ENCODE data around the gene P2RY11.

DNA sequence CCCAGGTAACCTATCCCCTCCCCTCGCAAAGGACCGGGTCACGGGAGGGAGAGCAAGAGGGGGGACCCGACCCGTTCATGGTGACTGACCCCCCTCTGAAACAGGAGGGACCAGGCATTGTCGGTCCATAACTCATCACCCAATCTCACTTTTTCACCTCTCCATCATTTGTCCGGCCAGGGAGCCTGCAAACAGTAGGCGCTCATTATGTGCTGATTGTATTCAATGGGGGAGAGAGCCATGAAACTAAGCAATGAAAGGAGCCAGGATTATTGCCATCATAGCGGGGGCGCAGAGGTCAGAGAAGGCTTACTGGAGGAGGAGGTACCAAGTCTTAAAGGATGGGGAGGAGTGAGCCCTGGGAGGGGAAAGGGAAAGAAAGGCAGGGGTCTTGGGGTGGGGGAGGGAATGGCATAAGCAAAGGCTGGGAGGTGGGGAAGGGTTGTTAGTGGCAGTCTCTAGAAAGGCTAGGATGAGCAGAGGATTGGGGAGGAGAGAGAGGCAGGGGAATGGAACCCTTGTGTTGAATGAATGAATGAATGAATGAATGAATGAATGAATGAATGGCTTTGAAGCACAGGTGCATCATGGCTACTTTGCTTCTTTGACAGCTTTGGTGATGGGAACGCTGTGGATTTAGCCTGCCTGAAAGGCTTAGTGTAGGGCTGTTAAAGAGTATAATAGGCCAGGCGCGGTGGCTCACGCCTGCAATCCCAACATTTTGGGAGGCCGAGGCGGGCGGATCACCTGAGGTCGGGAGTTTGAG lies 24.0 kb upstream of the P2RY11 start:
- TF ChIP-seq POLR2A (IDR thresholded peaks at IDR 0.05) (no peak), POLR2AphosphoS5 (IDR thresholded peaks at IDR 0.05) (no peak)
- TF ChIP-seq, protein P1, sequence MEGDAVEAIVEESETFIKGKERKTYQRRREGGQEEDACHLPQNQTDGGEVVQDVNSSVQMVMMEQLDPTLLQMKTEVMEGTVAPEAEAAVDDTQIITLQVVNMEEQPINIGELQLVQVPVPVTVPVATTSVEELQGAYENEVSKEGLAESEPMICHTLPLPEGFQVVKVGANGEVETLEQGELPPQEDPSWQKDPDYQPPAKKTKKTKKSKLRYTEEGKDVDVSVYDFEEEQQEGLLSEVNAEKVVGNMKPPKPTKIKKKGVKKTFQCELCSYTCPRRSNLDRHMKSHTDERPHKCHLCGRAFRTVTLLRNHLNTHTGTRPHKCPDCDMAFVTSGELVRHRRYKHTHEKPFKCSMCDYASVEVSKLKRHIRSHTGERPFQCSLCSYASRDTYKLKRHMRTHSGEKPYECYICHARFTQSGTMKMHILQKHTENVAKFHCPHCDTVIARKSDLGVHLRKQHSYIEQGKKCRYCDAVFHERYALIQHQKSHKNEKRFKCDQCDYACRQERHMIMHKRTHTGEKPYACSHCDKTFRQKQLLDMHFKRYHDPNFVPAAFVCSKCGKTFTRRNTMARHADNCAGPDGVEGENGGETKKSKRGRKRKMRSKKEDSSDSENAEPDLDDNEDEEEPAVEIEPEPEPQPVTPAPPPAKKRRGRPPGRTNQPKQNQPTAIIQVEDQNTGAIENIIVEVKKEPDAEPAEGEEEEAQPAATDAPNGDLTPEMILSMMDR (IDR thresholded peaks at IDR 0.05), result no peak
